Activated CD8-positive, alpha-beta memory T cell treated with anti-CD3 and anti-CD28 coated beads, Interleukin-2, amount 50 U/mL, for 4 hours (primary cell): ENCODE data around the gene TLE7.

Experiments
- DNase-seq: peaks from one replicate; pipeline ENCODE4 v3.0.0-alpha.2; 2020

The TLE7 gene

GRCh38 chr16:71442051-71442440, at the start of gene TLE7:
TSS of gene TLE7 (minus strand) at chr16:71442054. CDS start at chr16:71433324, 8,730 bp downstream.
- no peak for DNase-seq

- no peak for DNase-seq
Observed at GRCh38 chr16:71491054-71491453, 49.2 kb upstream of the TLE7 start.

GRCh38 chr16:71490361-71490760, 48.5 kb upstream of the TLE7 start:
- DNase-seq, result no peak

- no peak for DNase-seq
Observed at GRCh38 chr16:71489122-71489521, 47.3 kb upstream of the TLE7 start, which contains the start of gene ZNF19. TSS of gene ZNF19 (minus strand) at chr16:71489324. CDS start at chr16:71482114, 7,210 bp downstream.

DNA sequence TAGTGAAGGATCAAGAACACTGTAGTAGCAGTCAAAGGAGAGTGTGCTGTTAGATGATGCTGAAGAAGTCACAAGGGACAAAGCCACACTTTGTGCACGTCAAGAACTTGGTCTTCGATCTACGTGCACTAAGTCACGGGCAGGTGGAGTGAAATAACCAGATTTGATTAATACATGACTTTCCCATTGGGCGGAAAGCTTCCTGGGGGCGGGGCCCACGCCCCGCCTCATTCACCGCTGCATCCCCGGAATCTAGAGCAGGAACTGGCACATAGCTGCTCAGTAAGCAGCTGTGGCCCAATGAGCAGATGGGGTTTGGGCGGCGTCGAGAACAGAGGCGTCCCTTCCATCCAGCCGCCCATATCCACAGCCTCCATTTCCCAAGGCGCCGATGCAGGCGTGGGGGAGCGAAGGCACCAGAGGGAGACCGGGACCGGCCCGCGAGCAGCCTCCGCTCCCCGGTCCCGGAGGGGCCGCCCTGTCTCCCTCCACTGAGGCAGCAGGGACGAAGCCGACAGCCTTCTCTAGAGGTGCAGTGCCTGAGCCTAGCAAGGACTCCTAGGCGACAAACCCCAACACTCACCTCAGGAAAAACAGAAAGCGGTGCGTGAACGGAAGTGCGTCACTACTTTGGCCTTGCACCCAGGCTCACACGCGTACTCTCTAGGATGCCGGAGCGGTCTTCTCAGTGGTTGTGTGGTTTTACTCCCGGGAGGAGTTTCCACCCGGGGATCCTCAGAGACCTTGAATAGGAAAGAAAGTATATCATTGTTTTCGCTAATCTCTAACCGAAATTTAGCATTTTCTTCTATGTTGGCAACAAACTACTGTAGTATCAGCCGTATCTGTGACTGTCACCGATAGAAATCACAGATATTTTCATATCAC, 42.4 kb upstream of the TLE7 start:
- DNase-seq, result peak; percentile 74

GRCh38 chr16:71482569-71482968, 40.7 kb upstream of the TLE7 start:
- DNase-seq, result no peak

DNA sequence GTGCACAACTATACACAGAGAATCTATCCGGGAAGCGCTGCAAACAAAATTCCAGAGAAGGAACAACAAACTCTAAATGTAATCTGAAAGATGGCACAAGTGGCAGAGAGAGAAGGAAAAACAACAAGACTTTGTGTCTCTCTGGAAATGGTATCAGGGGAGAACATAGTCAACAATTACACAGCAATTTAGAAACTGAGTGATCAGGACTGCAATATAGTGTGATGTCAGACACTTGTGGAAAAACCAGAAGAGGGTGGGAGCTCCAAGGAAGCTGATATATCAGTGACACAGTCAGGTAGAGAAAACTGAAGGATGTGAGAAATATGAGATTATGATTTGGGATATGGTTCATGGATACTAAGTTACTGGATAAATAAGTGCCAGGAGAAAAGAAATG, 39.1 kb upstream of the TLE7 start:
- DNase-seq, result no peak

- DNase-seq, result no peak
Observed at GRCh38 chr16:71479420-71479819, 37.6 kb upstream of the TLE7 start.

DNA sequence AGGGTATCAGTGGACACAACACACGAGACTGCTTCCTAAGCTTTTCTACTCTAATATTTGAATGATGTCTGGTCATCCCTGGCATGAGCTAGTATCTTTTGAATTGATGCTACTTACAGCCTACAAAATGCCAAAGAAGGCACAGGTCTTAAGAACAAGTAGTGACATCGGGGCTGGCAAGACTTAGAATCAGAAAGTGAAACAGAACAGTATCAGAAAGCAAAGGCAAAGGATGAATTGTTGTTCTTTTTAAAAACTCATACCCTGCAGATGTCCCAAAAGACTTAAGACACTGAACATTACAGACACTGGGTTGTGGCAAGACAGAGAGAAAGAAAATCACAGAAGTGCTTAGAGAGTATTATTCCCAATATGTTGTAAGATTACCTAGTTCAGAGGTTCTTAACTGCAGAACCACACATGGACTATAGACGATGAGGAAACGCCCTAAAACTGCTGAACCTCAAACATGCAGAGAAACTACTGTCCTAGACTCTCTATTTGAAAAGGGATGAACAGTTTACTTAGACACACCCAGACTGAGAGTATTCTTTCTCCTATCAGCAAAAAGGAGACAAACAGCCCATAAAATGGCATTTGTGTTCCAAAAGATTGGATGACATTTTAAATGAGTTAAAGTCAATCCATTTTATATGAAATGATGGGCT, 34.7 kb upstream of the TLE7 start:
- no peak for DNase-seq

GRCh38 chr16:71474864-71475263, 33.0 kb upstream of the TLE7 start:
- no peak for DNase-seq

DNA sequence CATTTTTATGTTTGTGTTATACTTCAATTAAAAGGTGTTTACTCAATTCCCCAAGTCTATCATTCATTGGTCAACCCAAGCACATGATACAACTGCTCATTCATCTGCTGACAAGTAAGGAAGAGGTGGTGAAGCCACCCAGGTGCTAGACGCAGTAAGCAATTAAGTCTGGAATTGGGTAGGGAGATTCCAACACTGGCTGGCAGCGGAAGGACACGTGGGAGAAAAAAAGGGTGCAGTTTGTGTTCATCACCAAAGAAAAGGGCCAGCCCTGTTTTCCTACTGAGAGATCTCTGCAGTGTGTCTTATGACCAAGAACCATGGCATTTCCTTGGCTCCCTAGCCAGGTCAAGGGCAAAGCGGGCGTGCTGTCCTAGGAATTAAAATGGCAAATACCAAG, 32.0 kb upstream of the TLE7 start:
- DNase-seq, result no peak

DNA sequence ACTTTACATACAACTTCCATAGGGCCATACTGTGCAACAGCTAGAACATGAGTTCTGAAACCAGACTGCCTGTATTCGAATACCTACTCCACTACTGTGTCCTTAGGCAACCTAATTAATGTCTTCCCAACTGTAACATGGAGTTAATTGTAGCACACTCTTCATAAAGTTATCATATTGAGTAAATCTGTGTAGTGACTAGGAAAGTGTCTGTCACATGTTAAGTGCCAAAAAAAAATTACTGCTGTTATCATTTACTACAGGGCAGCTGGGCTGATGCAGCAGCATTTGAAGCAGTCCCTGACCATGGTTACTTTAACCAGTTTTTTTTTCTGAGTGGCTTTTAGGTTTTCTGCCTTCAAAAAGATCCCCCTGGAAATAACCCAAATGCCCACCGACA, 31.1 kb upstream of the TLE7 start:
- no peak for DNase-seq

GRCh38 chr16:71472051-71472450, 30.2 kb upstream of the TLE7 start:
- no peak for DNase-seq

DNA sequence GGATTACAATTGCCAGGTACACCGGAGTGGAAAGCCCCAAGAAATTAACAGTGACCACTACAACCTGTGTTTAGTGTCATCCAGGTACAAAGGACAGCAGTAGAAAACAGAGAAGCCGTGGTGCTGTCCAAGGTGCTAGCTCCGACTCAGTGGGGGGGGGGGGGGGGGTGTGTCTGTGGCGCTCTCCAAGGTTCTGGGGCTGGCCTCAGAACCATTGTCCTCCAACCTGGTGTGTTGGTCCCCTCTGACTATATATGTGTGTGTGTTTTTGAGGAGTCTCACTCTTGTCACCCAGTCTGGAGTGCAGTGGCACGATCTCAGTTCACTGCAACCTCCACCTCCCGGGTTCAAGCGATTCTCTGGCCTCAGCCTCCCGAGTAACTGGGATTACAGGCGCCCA, 26.0 kb upstream of the TLE7 start:
- peak; percentile 30 for DNase-seq

GRCh38 chr16:71464231-71464630, 22.4 kb upstream of the TLE7 start:
- DNase-seq, result no peak

GRCh38 chr16:71461686-71462648, 20.1 kb upstream of the TLE7 start, which contains the start of gene ZNF23:
TSS of gene ZNF23 (minus strand) at chr16:71462247. CDS start at chr16:71456796, 5,451 bp downstream.
- peak; percentile 80 for DNase-seq

DNA sequence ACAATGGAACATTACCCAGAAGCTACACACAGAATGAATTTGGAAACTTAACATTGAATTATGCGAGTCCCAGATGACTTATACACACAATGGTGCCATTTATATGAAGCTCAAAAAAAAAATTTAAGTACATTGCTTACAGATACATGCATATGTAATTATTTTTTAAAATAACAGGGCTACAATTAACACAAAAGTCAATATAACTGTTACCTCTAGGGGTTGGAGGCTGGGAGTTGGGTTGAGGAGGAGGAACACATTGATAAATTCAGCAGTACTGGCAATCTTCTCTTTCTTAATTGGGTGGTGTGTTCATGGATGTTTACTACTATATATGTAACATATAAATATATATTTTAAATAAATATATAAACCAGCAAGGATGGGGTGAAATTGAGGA, 19.1 kb upstream of the TLE7 start:
- DNase-seq, result no peak

- DNase-seq, result no peak
Observed at GRCh38 chr16:71460236-71460635, 18.4 kb upstream of the TLE7 start.

- no peak for DNase-seq
Observed at GRCh38 chr16:71459510-71459909, 17.7 kb upstream of the TLE7 start.

DNA sequence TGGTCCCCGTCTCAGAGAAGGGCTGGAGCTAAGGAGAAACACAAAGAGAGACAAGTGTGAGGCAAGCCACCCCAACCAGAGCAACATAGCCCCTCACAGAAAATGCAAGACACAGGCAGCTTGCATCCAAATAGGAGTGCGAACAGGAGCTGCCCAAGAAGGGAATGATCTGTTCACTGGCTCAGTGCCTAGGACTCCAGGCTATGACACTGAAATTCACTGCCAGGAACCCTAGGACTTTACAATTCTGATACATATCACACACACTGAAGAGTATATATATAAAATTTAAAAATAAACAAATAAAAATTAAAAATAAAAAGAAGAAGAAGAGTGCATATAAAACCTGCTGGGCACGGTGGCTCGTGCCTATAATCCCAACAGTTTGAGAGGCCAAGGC, 14.9 kb upstream of the TLE7 start:
- no peak for DNase-seq

DNA sequence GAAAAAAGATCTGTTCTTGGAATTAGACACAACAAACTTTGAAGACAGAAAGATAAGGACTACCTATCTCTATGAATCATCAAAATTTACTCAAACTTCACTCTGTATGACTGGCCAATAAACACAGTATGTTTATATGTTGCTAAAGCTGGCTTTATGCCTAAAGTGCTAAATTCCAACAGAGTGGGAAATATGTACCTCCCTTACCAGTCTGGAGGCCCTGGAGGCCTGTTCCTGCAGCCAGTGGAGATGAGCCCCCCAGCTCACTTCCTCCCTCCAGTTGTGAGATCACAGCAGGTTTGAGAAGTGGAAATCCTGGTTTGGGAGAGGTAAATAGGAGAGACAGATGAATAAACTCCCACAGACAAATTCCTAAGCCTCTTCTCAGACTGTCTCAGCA, 11.2 kb upstream of the TLE7 start:
- DNase-seq, result no peak

DNA sequence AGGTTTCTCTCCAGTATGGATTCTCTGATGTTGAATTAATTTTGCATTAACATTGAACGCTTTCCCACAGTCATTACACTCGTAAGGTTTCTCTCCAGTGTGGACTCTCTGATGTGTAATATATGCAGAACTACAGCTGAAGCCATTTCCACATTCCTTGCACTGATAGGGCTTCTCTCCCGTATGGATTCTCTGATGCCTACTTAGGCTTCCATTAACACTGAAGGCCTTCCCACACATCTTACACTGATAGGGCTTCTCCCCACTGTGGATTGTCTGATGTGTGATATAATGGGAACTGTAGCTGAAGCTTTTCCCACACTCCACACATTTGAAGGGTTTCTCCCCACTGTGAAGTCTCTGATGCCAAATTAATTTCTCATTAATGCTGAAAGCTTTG, 7.2 kb upstream of the TLE7 start:
- no peak for DNase-seq

GRCh38 chr16:71448274-71448866, 6.5 kb upstream of the TLE7 start:
- no peak for DNase-seq
